A549 (cell line): ENCODE measurements around the gene CBLIF. TPM values are rescaled to one million over a fixed set of nuclear protein-coding genes. Genes with fewer than 3 reads are reported as not detected.

Experiments used
- ATAC-seq, 2 experiments: fragments of 200-7000 bp in 1 of 2; fragments of >200 bp in 1 of 2; cut with Nextera tagmentation in 1 of 2; cut with Tn5 transposase in 1 of 2; 3 replicates each; pipeline versions ENCODE4 v1.8.0 to v1.9.1; 2018 to 2020; ENCODE audit warnings: mild to moderate bottlenecking in 1 of 2, moderate library complexity in 1 of 2
- CTCF ChIA-PET: fragments of 300-600 bp; sonication (Branson Sonifier 250); formaldehyde crosslinking; extraction: SDS; loops from one replicate; lab custom pipeline; 2021; ENCODE audit warnings: antibody characterized with exemption, inconsistent platforms; lab: Yijun Ruan, JAX
- POLR2A ChIA-PET: fragments of 350-600 bp; formaldehyde crosslinking; extraction: SDS; loops from one replicate; lab custom pipeline; 2021; ENCODE audit warnings: antibody characterized with exemption, inconsistent platforms; lab: Yijun Ruan, JAX
- DNase-seq, 2 experiments: peaks; one replicate each; pipeline versions ENCODE4 v3.0.0 to v3.0.0-alpha.2; 2011 to 2016; ENCODE audit warnings: low read depth in 1 of 2, low spot score in 1 of 2
- FAIRE-seq: peaks from 2 replicates; lab custom pipeline; 2011; peaks lifted over from hg19 to GRCh38; lab: Jason Lieb, UNC
- H3K27ac ChIP-seq, 2 experiments: fragments of >200 bp; sonication (Bioruptor Twin); formaldehyde crosslinking; 3 replicates each; pipeline ENCODE4 v1.5.1; 2016 to 2017
- H3K4me1 ChIP-seq: fragments of >200 bp; sonication (Bioruptor Twin); formaldehyde crosslinking; 3 replicates; pipeline ENCODE4 v1.6.1; 2016
- H3K4me2 ChIP-seq: fragments of >200 bp; sonication (Bioruptor Twin); formaldehyde crosslinking; 3 replicates; pipeline ENCODE4 v1.6.1; 2016
- H3K4me3 ChIP-seq: fragments of >200 bp; sonication (Bioruptor Twin); formaldehyde crosslinking; 3 replicates; pipeline ENCODE4 v1.5.1; 2016
- H3K9me3 ChIP-seq: fragments of >200 bp; sonication (Bioruptor Twin); formaldehyde crosslinking; 3 replicates; pipeline ENCODE4 v1.6.1; 2016
- BHLHE40 ChIP-seq: IDR thresholded peaks from 2 replicates; pipeline ENCODE4 v1.6.1; 2012; ENCODE audit warnings: low read depth, low read length, inconsistent platforms
- CBX2 ChIP-seq: fragments of 200-600 bp; sonication (generic); IDR thresholded peaks from 2 replicates; pipeline ENCODE4 v1.6.1; 2016; ENCODE audit warnings: low read depth, mild to moderate bottlenecking, borderline replicate concordance
- CBX8 ChIP-seq: fragments of 200-600 bp; sonication (generic); IDR thresholded peaks from 2 replicates; pipeline ENCODE4 v1.6.1; 2016
- CHD2 ChIP-seq: fragments of 150-350 bp; IDR thresholded peaks from 2 replicates; pipeline ENCODE4 v1.6.1; 2014; ENCODE audit warnings: low read length; ENCODE audit not compliant: partially characterized antibody
- CHD4 ChIP-seq: fragments of 200-600 bp; sonication (generic); IDR thresholded peaks from 2 replicates; pipeline ENCODE4 v1.6.1; 2016; ENCODE audit warnings: antibody characterized with exemption, mild to moderate bottlenecking, borderline replicate concordance
- EHMT2 ChIP-seq: fragments of 200-600 bp; sonication (generic); IDR thresholded peaks from 2 replicates; pipeline ENCODE4 v1.6.1; 2016; ENCODE audit warnings: antibody characterized with exemption, low read depth, mild to moderate bottlenecking, moderate library complexity
- ESRRA ChIP-seq: fragments of 150-350 bp; IDR thresholded peaks from 2 replicates; pipeline ENCODE4 v1.6.1; 2014; ENCODE audit warnings: mild to moderate bottlenecking, low read length, borderline replicate concordance
- FOSB ChIP-seq: fragments of 250-450 bp; sonication (Bioruptor Pico); IDR thresholded peaks from 2 replicates; pipeline ENCODE4 v1.5.0; 2020; ENCODE audit warnings: mild to moderate bottlenecking, moderate library complexity
- HEYL ChIP-seq: fragments of 250-450 bp; sonication (Bioruptor Pico); IDR thresholded peaks from 2 replicates; pipeline ENCODE4 v1.8.0; 2021; ENCODE audit warnings: mild to moderate bottlenecking, moderate library complexity
- HOXB5 ChIP-seq: fragments of 250-450 bp; sonication (Bioruptor Pico); IDR thresholded peaks from 2 replicates; pipeline ENCODE4 v1.5.0; 2020; ENCODE audit warnings: mild to moderate bottlenecking, moderate library complexity
- JUN ChIP-seq, 2 experiments: fragments of >200 bp; sonication (Bioruptor Twin); formaldehyde crosslinking; IDR thresholded peaks; 2 replicates in 1 of 2; 3 replicates in 1 of 2; pipeline ENCODE4 v1.6.1; 2016 to 2017
- JUNB ChIP-seq: fragments of >200 bp; sonication (Bioruptor Twin); formaldehyde crosslinking; IDR thresholded peaks from 2 replicates; pipeline ENCODE4 v1.6.1; 2016
- KDM1A ChIP-seq: fragments of 200-600 bp; sonication (generic); IDR thresholded peaks from 2 replicates; pipeline ENCODE4 v1.6.1; 2016; ENCODE audit warnings: low read depth, mild to moderate bottlenecking
- MYC ChIP-seq: IDR thresholded peaks from 2 replicates; pipeline ENCODE4 v1.6.1; 2012; ENCODE audit warnings: mild to moderate bottlenecking, inconsistent platforms, low read length, improper control_type of control experiment, borderline replicate concordance
- NPAS2 ChIP-seq: fragments of 250-450 bp; sonication (Bioruptor Pico); IDR thresholded peaks from 2 replicates; pipeline ENCODE4 v1.8.0; 2022; ENCODE audit warnings: mild to moderate bottlenecking, moderate library complexity, borderline replicate concordance
- PHF8 ChIP-seq: fragments of 200-600 bp; sonication (generic); IDR thresholded peaks from 2 replicates; pipeline ENCODE4 v1.6.1; 2016; ENCODE audit warnings: low read depth, mild to moderate bottlenecking, antibody characterized with exemption, moderate library complexity, borderline replicate concordance
- RARB ChIP-seq: fragments of 250-450 bp; sonication (Bioruptor Pico); IDR thresholded peaks from 2 replicates; pipeline ENCODE4 v1.8.0; 2021; ENCODE audit warnings: mild to moderate bottlenecking, moderate library complexity
- RCOR1 ChIP-seq: fragments of 150-350 bp; IDR thresholded peaks from 2 replicates; pipeline ENCODE4 v1.6.1; 2014; ENCODE audit warnings: antibody characterized with exemption, low read length, low read depth
- RNF2 ChIP-seq: fragments of 200-600 bp; sonication (generic); IDR thresholded peaks from 2 replicates; pipeline ENCODE4 v1.6.1; 2016; ENCODE audit warnings: low read depth, mild to moderate bottlenecking, antibody characterized with exemption, moderate library complexity, borderline replicate concordance
- SMC3 ChIP-seq: fragments of >200 bp; sonication (Bioruptor Twin); formaldehyde crosslinking; IDR thresholded peaks from 3 replicates; pipeline ENCODE4 v1.6.1; 2018; ENCODE audit warnings: inconsistent platforms
- SREBF2 ChIP-seq: fragments of 450-650 bp; IDR thresholded peaks from 2 replicates; pipeline ENCODE4 v1.6.1; 2014; ENCODE audit warnings: mild to moderate bottlenecking, moderate library complexity
- ZC3H11A ChIP-seq: fragments of 450-650 bp; IDR thresholded peaks from 2 replicates; pipeline ENCODE4 v1.6.1; 2014; ENCODE audit warnings: antibody characterized with exemption, mild to moderate bottlenecking
- ZNF302 ChIP-seq: fragments of 250-450 bp; sonication (Bioruptor Pico); IDR thresholded peaks from 2 replicates; pipeline ENCODE4 v1.9.0; 2021; ENCODE audit warnings: inconsistent platforms, mild to moderate bottlenecking, moderate library complexity
- ZSCAN20 ChIP-seq: fragments of 250-450 bp; sonication (Bioruptor Pico); IDR thresholded peaks from 2 replicates; pipeline ENCODE4 v1.8.0; 2022; ENCODE audit warnings: mild to moderate bottlenecking, moderate library complexity
- WGBS: methylation state at CpG from one replicate; pipeline ENCODE4 v1.1.6; 2017; ENCODE audit errors: missing lambda C conversion rate; 5-methylcytosine and 5-hydroxymethylcytosine counted together
- polyA plus RNA-seq, 4 experiments: library from polyadenylated mRNA; depleted of rRNA in 3 of 4; stranded (reverse); fragments of >200 nt; fragmentation: RNase III in 1 of 4; extraction: RNeasy Plus Mini Kit Qiagen cat#74134 plus additional on column Dnase treatment in 1 of 4; gene quantifications; 2 replicates in 3 of 4; 3 replicates in 1 of 4; pipeline ENCODE4 v1.2.3, GENCODE V29; 2011 to 2017
- TF ChIP-seq, protein P1 (sequence below): fragments of 250-450 bp; sonication (Bioruptor Pico); IDR thresholded peaks from 2 replicates; pipeline ENCODE4 v1.5.0; 2020; ENCODE audit warnings: low read depth, mild to moderate bottlenecking, moderate library complexity
- TF ChIP-seq, protein P2 (sequence below): fragments of 150-350 bp; IDR thresholded peaks from 2 replicates; pipeline ENCODE4 v1.6.1; 2014; ENCODE audit warnings: low read depth, mild to moderate bottlenecking, low read length
- TF ChIP-seq, protein P3 (sequence below): fragments of 200-600 bp; sonication (generic); IDR thresholded peaks from 2 replicates; pipeline ENCODE4 v1.6.1; 2016; ENCODE audit warnings: antibody characterized with exemption, mild to moderate bottlenecking, moderate library complexity
- TF ChIP-seq, protein P4 (sequence below): fragments of >200 bp; sonication (Bioruptor Twin); formaldehyde crosslinking; IDR thresholded peaks from 2 replicates; pipeline ENCODE4 v1.6.1; 2016

Gene CBLIF
- polyA plus RNA-seq, 2 of the 4 experiments (the other 2 are of a cell fraction), result not detected

DNA sequence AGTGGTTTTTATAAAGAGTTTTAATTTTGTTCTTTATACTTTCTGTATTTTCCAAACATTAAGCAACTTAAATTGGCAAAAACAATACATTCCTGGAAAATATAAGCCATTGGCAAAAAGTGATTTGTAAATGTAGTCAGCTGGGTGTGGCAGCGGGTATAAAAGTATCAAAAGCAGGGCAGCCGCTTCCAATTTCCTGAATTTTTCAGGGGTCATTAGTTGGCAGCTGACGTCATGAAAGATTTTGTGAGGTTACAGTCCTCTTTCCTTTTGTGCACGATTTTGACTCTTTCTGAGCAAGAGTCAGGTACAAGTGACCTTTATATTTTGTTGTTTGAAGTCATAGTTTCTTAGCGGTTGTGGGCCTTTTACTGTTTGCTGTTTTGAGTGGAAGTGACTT, 33.3 kb upstream of the CBLIF start, which contains the start of gene OOSP3:
Gene OOSP3 (plus strand): TSS at position 208 of the 400 bp plus-strand sequence. CDS start 27 bp downstream, at position 235.
- no peak for DNase-seq
- Histone ChIP-seq H3K4me3 (no peak within 1 kb of the TSS), H3K27ac (no peak within 1 kb of the TSS)
- POLR2A ChIA-PET, result no interaction called here
- TF ChIP-seq NPAS2 (CRISPR knock-in tag) (no peak), HEYL (CRISPR knock-in tag) (no peak), ZNF302 (CRISPR knock-in tag) (no peak)
- TF ChIP-seq, all 56 proteins: peak for 0
- no peaks in the 10 kb centered on the region for H3K4me1 ChIP-seq
- CTCF ChIA-PET, result no interaction called here
- 23% methylated on average over 5 of the region's 5 CpGs for WGBS
- ATAC-seq (no peak), FAIRE-seq (no peak)
- no peaks in the 10 kb centered on the region for H3K9me3 ChIP-seq
- H3K4me2 ChIP-seq, result no peak within 1 kb of the TSS

DNA sequence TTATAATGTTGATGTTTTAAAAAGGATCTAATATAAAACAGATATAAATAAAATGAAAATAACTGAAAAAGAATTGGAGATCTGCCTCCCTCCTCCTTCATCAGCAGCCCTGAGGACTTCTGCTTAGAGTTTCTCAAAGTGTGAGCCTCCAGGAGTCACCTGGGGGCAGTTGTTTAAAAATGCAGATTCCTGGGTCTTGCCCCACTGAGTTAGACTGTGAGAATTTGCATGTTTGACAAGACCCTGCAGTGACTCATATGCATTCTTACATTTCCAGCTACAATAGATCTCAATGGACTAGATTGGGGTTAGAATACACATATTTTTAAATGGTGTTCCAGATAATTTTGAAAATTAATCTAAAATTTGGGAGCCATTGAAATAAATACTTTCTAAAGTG, 32.5 kb upstream of the CBLIF start:
- H3K4me2 ChIP-seq, result no peak overlapping the region
- H3K27ac ChIP-seq, result no peak overlapping the region
- no peak overlapping the region for H3K4me3 ChIP-seq
- CTCF ChIA-PET, result no interaction called here
- H3K4me1 ChIP-seq, result no peaks in the 10 kb centered on the region
- FAIRE-seq (no peak), DNase-seq (no peak), ATAC-seq (no peak)
- TF ChIP-seq KDM1A (no peak), MYC (no peak), FOSB (CRISPR knock-in tag) (no peak), HEYL (CRISPR knock-in tag) (no peak), CBX2 (no peak), SMC3 (no peak), EHMT2 (no peak), JUNB (no peak), NPAS2 (CRISPR knock-in tag) (no peak), JUN (IDR thresholded peaks at IDR 0.05) (no peak), ZSCAN20 (no peak), CHD2 (no peak), RNF2 (no peak), CBX8 (no peak), CHD4 (no peak), BHLHE40 (no peak)
- TF ChIP-seq, protein P1, sequence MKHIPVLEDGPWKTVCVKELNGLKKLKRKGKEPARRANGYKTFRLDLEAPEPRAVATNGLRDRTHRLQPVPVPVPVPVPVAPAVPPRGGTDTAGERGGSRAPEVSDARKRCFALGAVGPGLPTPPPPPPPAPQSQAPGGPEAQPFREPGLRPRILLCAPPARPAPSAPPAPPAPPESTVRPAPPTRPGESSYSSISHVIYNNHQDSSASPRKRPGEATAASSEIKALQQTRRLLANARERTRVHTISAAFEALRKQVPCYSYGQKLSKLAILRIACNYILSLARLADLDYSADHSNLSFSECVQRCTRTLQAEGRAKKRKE, result no peak
- TF ChIP-seq, protein P2, sequence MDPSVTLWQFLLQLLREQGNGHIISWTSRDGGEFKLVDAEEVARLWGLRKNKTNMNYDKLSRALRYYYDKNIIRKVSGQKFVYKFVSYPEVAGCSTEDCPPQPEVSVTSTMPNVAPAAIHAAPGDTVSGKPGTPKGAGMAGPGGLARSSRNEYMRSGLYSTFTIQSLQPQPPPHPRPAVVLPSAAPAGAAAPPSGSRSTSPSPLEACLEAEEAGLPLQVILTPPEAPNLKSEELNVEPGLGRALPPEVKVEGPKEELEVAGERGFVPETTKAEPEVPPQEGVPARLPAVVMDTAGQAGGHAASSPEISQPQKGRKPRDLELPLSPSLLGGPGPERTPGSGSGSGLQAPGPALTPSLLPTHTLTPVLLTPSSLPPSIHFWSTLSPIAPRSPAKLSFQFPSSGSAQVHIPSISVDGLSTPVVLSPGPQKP, result no peak
- TF ChIP-seq, protein P3, sequence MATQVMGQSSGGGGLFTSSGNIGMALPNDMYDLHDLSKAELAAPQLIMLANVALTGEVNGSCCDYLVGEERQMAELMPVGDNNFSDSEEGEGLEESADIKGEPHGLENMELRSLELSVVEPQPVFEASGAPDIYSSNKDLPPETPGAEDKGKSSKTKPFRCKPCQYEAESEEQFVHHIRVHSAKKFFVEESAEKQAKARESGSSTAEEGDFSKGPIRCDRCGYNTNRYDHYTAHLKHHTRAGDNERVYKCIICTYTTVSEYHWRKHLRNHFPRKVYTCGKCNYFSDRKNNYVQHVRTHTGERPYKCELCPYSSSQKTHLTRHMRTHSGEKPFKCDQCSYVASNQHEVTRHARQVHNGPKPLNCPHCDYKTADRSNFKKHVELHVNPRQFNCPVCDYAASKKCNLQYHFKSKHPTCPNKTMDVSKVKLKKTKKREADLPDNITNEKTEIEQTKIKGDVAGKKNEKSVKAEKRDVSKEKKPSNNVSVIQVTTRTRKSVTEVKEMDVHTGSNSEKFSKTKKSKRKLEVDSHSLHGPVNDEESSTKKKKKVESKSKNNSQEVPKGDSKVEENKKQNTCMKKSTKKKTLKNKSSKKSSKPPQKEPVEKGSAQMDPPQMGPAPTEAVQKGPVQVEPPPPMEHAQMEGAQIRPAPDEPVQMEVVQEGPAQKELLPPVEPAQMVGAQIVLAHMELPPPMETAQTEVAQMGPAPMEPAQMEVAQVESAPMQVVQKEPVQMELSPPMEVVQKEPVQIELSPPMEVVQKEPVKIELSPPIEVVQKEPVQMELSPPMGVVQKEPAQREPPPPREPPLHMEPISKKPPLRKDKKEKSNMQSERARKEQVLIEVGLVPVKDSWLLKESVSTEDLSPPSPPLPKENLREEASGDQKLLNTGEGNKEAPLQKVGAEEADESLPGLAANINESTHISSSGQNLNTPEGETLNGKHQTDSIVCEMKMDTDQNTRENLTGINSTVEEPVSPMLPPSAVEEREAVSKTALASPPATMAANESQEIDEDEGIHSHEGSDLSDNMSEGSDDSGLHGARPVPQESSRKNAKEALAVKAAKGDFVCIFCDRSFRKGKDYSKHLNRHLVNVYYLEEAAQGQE, result no peak
- TF ChIP-seq, all 56 proteins: peak for 0
- no peaks in the 10 kb centered on the region for H3K9me3 ChIP-seq
- POLR2A ChIA-PET, result no interaction called here

DNA sequence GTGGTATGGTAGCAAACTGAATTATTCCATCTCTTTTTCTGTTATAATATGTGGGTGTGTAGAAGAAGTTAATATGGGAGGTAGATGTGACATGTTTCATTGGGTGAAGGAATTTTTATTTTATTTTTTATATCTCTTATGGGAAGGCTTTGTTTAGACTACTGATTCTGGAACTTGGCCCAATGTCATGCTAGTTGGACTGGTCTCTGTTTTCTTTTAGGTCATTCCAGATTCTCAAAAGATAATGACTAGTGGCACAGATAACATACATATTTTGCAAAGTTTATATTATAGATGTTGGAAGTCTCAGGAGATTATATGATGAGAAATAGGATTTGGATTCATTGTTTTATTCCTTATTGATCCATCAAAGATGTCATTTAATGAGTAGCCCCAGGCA, 32.0 kb upstream of the CBLIF start:
- ChIA-PET CTCF (no interaction called here), POLR2A (no interaction called here)
- no peak for ATAC-seq
- no peak for FAIRE-seq
- no peaks in the 10 kb centered on the region for H3K4me1 ChIP-seq
- no peak overlapping the region for H3K4me3 ChIP-seq
- TF ChIP-seq ESRRA (no peak), RCOR1 (no peak), PHF8 (no peak), RARB (CRISPR knock-in tag) (no peak), ZC3H11A (no peak), SREBF2 (no peak), ZNF302 (CRISPR knock-in tag) (no peak), BHLHE40 (no peak), HOXB5 (no peak)
- TF ChIP-seq, protein P2, result no peak
- TF ChIP-seq, protein P4, sequence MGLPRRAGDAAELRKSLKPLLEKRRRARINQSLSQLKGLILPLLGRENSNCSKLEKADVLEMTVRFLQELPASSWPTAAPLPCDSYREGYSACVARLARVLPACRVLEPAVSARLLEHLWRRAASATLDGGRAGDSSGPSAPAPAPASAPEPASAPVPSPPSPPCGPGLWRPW, result no peak
- TF ChIP-seq, protein P1, result no peak
- no peaks in the 10 kb centered on the region for H3K9me3 ChIP-seq
- H3K4me2 ChIP-seq, result no peak overlapping the region
- no peak for DNase-seq
- H3K27ac ChIP-seq, result no peak overlapping the region
